IPS-20b (cell line): Measurements from ENCODE around the gene RHPN2.
"Not testable (repeated sequence)": the region's sequence is repeated elsewhere in the genome, so short reads cannot be mapped to it uniquely, and the experiment has no call there.

Experiments used
- H3K27ac ChIP-seq: one replicate; pipeline ENCODE4 v1.5.1; 2013; ENCODE audit warnings: low read length
- H3K27me3 ChIP-seq: 2 replicates; pipeline ENCODE4 v1.6.1; 2013; ENCODE audit warnings: mild to moderate bottlenecking, low read length, inconsistent platforms; ENCODE audit not compliant: insufficient read depth
- H3K36me3 ChIP-seq: 2 replicates; pipeline ENCODE4 v1.6.1; 2013; ENCODE audit warnings: low read depth, mild to moderate bottlenecking, inconsistent platforms, low read length, moderate library complexity; ENCODE audit not compliant: insufficient read depth
- H3K4me1 ChIP-seq: 2 replicates; pipeline ENCODE4 v1.6.1; 2013; ENCODE audit warnings: mild to moderate bottlenecking, control low read depth, inconsistent platforms, low read length, moderate library complexity; ENCODE audit not compliant: insufficient read depth
- H3K4me3 ChIP-seq: 2 replicates; pipeline ENCODE4 v1.5.1; 2013; ENCODE audit warnings: mild to moderate bottlenecking, low read length, inconsistent platforms
- H3K9ac ChIP-seq: 2 replicates; pipeline ENCODE4 v1.6.1; 2013; ENCODE audit warnings: low read depth, mild to moderate bottlenecking, inconsistent platforms, low read length, moderate library complexity
- H3K9me3 ChIP-seq: 2 replicates; pipeline ENCODE4 v1.6.1; 2013; ENCODE audit warnings: mild to moderate bottlenecking, low read depth, low read length, inconsistent platforms; ENCODE audit not compliant: insufficient read depth

Gene RHPN2

DNA sequence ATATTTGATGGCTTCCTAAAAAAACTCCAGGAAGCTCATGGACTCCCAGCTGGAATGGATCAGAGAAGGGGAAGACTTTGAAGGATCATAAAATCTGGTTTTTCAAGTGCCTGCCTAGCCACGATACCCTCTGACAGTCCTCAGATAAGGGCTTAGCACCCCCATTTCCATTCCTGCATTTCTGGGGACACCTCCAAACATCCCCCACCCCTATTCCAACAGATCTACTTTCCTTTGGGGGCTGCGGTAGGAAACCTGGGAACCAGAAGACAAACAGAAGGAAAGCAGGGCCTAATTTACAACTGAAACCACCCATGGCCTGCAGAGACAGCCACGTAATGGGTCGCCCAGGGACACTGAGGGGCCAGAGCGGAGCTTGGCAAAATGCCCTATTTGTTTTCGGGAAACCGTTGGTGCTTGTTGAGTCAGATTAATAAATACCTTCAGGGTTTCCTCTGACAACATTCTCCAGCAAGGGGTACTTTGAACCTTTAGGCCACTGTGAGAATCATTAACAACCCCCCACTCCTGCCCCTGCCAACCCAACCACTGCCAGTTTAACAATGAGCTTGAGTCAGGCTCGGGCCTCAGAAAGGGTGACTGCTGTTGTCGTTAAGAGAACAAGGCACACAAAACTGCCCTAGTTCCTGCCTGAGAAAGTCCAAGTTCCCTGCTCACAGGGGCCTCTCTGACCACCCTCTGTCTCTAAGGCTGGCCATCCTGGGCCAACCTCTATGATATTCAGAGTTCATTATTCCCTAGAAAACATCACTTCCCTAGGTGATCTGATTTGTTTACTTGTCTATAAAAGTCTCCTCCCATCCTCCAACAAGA lies 23.5 kb downstream of the RHPN2 start:
- Histone ChIP-seq H3K9ac (peak overlapping the region; percentile 52; the same call in 1 of the 2 replicates), H3K4me1 (peaks cover 4% of the 10 kb centered on the region; the same call in 1 of the 2 replicates), H3K9me3 (no peaks in the 10 kb centered on the region), H3K4me3 (no peak overlapping the region), H3K36me3 (peaks cover 10% of the 10 kb centered on the region; the same call in 1 of the 2 replicates), H3K27me3 (no peaks in the 10 kb centered on the region), H3K27ac (no peak overlapping the region)

DNA sequence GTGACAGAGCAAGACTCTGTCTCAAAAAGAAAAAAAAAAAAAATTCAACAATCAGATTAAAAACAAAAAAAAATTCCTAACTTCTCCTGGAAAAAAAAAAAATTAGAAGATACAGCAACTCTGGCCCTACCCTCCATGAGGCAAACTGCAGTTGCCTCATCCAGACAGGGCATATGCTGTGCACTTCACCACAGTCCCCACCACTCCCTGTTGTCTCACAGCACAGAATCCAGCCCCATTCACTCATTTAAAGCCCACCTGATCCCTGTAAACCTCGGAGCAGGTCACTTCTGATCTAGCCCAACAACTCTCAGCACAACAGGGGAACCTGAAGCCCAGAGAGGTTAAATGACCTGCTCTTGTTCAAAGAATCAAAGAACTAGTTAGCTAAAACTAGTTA lies 24.9 kb downstream of the RHPN2 start:
- Histone ChIP-seq H3K36me3 (peaks cover 10% of the 10 kb centered on the region; the same call in 1 of the 2 replicates), H3K4me3 (no peak overlapping the region), H3K9ac (no peak overlapping the region), H3K27ac (no peak overlapping the region), H3K9me3 (no peaks in the 10 kb centered on the region), H3K27me3 (no peaks in the 10 kb centered on the region), H3K4me1 (peaks cover 4% of the 10 kb centered on the region; the same call in 1 of the 2 replicates)

DNA sequence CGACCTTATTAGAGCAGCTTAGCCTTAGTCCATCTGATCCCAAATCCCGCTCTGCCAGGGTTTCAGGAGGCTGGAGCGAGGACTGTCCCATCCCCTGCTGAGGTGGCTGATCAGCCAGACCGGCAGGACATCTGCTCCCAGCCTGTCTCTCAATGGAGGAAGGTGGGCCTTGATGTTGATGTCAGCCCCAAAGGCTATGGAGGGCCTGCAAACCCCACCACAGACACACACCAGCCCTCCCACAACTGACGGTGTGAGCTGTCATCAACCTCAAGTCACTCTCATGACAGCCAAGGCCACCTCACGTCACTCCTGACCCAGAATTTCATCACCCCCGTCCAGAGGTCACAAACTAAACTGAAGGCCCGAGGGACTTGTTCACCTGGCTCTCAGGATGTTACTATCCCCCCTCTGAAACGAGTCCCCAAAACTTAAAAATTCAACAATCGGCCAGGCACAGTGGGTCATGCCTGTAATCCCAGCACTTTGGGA lies 25.5 kb downstream of the RHPN2 start:
- Histone ChIP-seq H3K4me1 (peaks cover 4% of the 10 kb centered on the region; the same call in 1 of the 2 replicates), H3K4me3 (no peak overlapping the region), H3K36me3 (peaks cover 10% of the 10 kb centered on the region; the same call in 1 of the 2 replicates), H3K9me3 (no peaks in the 10 kb centered on the region), H3K27ac (no peak overlapping the region), H3K9ac (no peak overlapping the region), H3K27me3 (no peaks in the 10 kb centered on the region)

DNA sequence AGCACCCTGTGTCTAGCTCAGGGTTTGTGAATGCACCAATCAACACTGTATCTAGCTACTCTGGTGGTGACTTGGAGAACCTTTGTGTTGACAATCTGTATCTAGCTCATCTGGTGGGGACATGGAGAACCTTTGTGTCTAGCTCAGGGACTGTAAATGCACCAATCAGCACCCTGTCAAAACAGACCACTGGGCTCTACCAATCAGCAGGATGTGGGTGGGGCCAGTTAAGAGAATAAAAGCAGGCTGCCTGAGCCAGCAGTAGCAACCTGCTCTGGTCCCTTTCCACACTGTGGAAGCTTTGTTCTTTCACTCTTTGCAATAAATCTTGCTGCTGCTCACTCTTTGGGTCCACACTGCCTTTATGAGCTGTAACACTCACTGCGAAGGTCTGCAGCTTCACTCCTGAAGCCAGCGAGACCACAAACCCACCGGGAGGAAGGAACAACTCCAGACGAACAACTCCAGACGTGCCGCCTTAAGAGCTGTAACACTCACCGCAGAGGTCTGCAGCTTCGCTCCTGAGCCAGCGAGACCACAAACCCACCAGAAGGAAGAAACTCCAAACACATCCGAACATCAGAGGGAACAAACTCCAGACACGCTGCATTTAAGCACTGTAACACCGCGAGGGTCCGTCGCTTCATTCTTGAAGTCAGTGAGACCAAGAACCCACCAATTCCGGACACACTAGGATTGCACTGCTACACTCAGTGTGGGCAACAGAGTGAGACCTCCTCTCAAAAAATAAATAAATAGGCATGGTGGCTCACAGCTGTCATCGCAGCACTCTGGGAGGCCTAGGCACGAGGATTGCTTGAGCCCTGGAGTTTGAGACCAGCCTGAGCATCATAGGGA lies 27.3 kb downstream of the RHPN2 start:
- H3K4me1 ChIP-seq, H3K4me3 ChIP-seq, H3K36me3 ChIP-seq, H3K9me3 ChIP-seq, H3K27me3 ChIP-seq, H3K27ac ChIP-seq, H3K9ac ChIP-seq: not testable (repeated sequence)

DNA sequence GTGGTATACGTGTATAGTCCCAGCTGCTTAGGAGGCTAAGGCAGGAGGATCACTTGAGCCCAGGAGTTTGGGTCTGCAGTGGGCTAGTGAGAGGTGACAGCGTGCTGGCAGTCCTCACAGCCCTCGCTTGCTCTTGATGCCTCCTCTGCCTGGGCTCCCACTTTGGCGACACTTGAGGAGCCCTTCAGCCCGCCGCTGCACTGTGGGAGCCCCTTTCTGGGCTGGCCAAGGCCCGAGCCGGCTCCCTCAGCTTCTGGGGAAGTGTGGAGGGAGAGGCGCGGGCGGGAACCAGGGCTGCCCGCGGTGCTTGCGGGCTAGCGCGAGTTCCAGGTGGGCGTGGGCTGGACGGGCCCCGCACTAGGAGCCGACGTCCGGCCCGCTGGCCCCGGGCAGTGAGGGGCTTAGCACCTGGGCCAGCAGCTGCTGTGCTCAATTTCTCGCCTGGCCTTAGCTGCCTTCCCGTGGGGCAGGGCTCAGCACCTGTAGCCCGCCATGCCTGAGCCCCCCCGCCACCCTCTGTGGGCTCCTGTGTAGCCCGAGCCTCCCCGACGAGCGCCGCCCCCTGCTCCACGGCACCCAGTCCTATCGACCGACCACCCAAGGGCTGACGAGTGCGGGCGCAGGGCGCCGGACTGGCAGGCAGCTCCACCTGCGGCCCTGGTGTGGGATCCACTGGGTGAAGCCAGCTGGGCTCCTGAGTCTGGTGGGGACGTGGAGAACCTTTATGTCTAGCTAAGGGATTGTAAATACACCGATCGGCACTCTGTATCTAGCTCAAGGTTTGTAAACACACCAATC lies 28.1 kb downstream of the RHPN2 start:
- not testable (repeated sequence) for H3K27ac ChIP-seq, H3K36me3 ChIP-seq, H3K27me3 ChIP-seq, H3K9ac ChIP-seq, H3K4me1 ChIP-seq, H3K9me3 ChIP-seq, H3K4me3 ChIP-seq

DNA sequence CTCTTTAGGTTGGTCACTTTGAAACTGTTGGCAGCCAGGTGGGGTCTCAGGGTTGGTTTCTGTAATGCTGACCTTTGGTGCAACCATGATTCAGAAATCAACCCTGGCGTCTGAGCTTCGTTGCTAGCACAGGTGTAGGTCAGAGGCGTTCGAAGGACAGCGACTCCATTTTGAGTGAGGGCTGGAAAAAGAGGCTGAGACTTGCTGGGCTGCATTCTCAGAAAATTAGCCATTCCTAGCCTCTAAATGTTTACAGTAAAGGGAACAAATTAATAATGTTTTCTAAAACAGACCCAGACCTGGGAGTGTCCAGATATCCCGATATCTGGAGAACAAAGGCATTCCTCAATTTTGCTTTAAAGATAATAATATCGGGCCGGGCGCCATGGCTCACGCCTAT lies 29.2 kb downstream of the RHPN2 start:
- Histone ChIP-seq H3K36me3 (no peaks in the 10 kb centered on the region; the same call in 1 of the 2 replicates), H3K27me3 (no peaks in the 10 kb centered on the region), H3K27ac (no peak overlapping the region), H3K4me1 (peaks cover 6% of the 10 kb centered on the region; the same call in 1 of the 2 replicates), H3K9me3 (no peaks in the 10 kb centered on the region), H3K9ac (no peak overlapping the region), H3K4me3 (no peak overlapping the region)

DNA sequence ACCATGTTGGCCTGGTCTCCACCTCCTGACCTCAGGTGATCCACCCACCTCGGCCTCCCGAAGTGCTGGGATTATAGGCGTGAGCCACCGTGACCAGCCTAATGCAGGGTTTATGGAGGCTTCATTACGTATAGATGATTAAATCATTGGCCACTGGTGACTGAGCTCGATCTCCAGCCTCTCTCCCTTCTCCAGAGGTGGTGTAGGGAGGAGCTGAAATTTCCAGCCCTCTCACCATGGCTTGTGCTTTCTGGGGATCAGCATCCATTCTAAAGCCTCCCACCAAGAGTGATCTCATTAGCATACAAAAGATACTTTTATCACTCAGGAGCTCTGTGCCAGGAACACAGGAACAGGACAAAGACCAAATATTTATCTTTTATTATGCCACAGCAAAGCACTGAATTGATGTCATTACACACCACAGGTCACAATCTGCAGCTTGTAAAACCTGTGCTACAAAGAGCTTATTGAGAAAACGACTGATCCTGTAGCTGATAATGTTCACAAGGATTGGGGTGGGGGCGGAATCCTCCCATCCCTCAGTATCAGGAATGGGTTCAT lies 32.4 kb downstream of the RHPN2 start:
- Histone ChIP-seq H3K4me3 (peak overlapping the region; percentile 15; the same call in 1 of the 2 replicates), H3K9me3 (peaks cover 10% of the 10 kb centered on the region; the same call in 1 of the 2 replicates), H3K9ac (peak overlapping the region; percentile 59; the same call in 1 of the 2 replicates), H3K36me3 (peaks cover 6% of the 10 kb centered on the region), H3K27ac (no peak overlapping the region), H3K4me1 (peaks cover 6% of the 10 kb centered on the region; the same call in 1 of the 2 replicates), H3K27me3 (no peaks in the 10 kb centered on the region)

DNA sequence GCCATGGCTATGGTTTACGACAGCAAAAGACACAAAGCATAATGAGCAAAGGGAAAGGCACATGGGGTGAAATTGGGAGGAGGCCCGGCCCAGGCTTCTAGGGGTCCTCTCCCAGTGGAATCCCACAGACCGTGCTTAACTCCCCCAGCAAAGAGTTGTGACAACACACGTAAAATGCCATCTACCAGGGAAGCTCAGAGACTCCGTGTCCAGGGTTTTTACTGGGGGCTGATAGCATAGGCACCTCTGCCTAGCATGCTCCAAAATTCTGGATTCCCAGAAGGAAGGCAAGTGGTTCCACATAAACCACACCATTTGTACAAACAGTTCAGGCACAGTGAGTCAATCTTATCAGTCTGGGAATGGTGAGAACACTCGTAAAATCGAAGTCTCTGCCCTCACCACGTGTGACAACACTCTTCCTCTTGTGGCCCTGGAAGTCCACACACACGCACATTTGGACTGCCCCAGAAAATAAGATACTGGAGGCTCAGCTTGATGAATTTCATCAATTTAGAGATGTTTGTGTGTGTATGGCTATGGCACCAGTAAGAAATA lies 34.9 kb downstream of the RHPN2 start:
- Histone ChIP-seq H3K4me3 (no peak overlapping the region), H3K36me3 (peaks cover 13% of the 10 kb centered on the region), H3K4me1 (peaks cover 6% of the 10 kb centered on the region; the same call in 1 of the 2 replicates), H3K27me3 (no peaks in the 10 kb centered on the region), H3K9me3 (peaks cover 10% of the 10 kb centered on the region; the same call in 1 of the 2 replicates), H3K9ac (no peak overlapping the region), H3K27ac (no peak overlapping the region)

DNA sequence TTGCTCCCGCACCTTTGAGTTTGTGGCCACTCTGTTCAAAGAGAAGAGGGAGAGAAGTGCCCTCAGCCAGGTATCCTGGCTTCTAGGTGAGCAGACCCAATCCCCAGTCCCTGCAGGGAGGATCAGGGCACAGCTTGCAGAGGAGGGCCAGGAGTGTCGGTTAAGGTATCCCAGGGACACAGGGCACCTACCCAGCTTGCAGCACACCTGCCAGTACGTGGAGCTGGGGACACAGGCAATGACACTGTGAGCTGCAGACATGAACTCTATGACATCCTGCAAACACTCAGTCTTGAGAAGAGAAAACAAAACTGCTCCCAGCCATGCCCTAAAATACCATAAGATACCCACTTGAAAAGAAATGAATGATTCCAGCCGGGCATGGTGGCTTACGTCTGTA lies 38.1 kb downstream of the RHPN2 start:
- H3K4me1 ChIP-seq, H3K4me3 ChIP-seq, H3K27me3 ChIP-seq, H3K9ac ChIP-seq, H3K9me3 ChIP-seq, H3K27ac ChIP-seq: not testable (repeated sequence)
- H3K36me3 ChIP-seq = peaks cover 13% of the 10 kb centered on the region

DNA sequence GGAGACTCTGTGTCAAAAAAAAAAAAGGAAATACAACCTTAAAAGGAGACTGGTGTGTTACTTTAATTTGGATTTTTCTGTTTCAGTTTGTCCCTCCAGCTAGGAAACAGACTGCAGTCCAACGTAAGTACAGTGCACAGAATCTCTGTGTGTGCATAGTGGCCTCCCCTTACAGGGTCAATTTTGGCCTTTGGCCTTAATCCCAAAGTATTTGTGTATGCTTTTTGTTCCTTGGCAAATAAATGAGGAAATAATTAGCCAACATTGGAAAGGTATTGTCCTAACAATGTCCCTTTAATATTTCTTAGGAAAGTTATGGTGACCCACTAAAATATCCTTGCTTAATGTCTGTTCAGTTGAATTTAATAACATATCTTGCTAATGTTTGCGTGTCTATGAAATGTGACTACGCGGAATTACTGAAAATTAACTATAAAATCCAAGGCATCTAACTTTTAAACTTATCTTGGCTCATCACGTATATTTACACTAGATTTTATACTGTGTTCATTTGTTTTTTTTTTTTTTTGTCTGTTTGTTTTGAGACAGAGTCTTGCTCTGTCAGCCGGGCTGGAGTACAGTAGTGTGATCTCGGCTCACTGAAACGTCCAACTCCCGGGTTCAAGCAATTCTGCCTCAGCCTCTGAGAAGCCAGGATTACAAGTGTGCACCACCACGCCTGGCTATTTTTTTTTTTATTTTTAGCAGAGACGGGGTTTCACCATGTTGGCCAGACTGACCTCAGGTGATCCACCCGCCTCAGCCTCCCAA lies 39.0 kb downstream of the RHPN2 start:
- H3K36me3 ChIP-seq = peaks cover 21% of the 10 kb centered on the region
- not testable (repeated sequence) for H3K27me3 ChIP-seq, H3K4me3 ChIP-seq, H3K9me3 ChIP-seq, H3K9ac ChIP-seq, H3K27ac ChIP-seq
- peaks cover 10% of the 10 kb centered on the region; the same call in 1 of the 2 replicates for H3K4me1 ChIP-seq
